ENCODE results near the gene ZBTB20.
A peak's percentile ranks its signal among the peaks of the same experiment; 100 is the strongest.

The ZBTB20 gene

GRCh38 chr3:114452256-114452655 lies 694.8 kb downstream of the ZBTB20 start:
- Histone ChIP-seq H3K4me1 (peaks cover 13% of the 10 kb centered on the region), H3K36me3 (no peaks in the 10 kb centered on the region), H3K4me3 (ENCODE audit: low read depth, low read length) (no peak overlapping the region), H3K9me3 (no peaks in the 10 kb centered on the region), H3K27me3 (no peaks in the 10 kb centered on the region)
- DNase-seq = no peak
- TF ChIP-seq CTCF (IDR thresholded peaks at IDR 0.05; ENCODE audit: low read depth, low read length) = no peak

- Histone ChIP-seq H3K4me1 (peaks cover 13% of the 10 kb centered on the region), H3K4me3 (ENCODE audit: low read depth, low read length) (peak overlapping the region; percentile 32)
- no peak for DNase-seq
These were observed 695.5 kb downstream of the ZBTB20 start for GRCh38 chr3:114451561-114452018.

GRCh38 chr3:114451051-114451451 lies 696.0 kb downstream of the ZBTB20 start:
- Histone ChIP-seq H3K36me3 (no peaks in the 10 kb centered on the region), H3K4me3 (ENCODE audit: low read depth, low read length) (no peak overlapping the region; the same call in 1 of the 2 replicates), H3K4me1 (peaks cover 13% of the 10 kb centered on the region), H3K27me3 (no peaks in the 10 kb centered on the region), H3K9me3 (no peaks in the 10 kb centered on the region)
- no peak for DNase-seq
- no peak for TF ChIP-seq CTCF (IDR thresholded peaks at IDR 0.05; ENCODE audit: low read depth, low read length)

More at GRCh38 chr3:114451561-114452018, 695.5 kb downstream of the ZBTB20 start:
- no peak for TF ChIP-seq CTCF (IDR thresholded peaks at IDR 0.05; ENCODE audit: low read depth, low read length)
- H3K27me3 ChIP-seq = no peaks in the 10 kb centered on the region
- H3K9me3 ChIP-seq = no peaks in the 10 kb centered on the region
- H3K36me3 ChIP-seq = no peaks in the 10 kb centered on the region

GRCh38 chr3:114450008-114450596 lies 697.0 kb downstream of the ZBTB20 start:
- no peak for TF ChIP-seq CTCF (IDR thresholded peaks at IDR 0.05; ENCODE audit: low read depth, low read length)
- Histone ChIP-seq H3K36me3 (no peaks in the 10 kb centered on the region), H3K4me3 (ENCODE audit: low read depth, low read length) (no peak overlapping the region), H3K4me1 (peaks cover 8% of the 10 kb centered on the region), H3K27me3 (no peaks in the 10 kb centered on the region), H3K9me3 (no peaks in the 10 kb centered on the region)
- DNase-seq = no peak

- DNase-seq = no peak
- no peak for TF ChIP-seq CTCF (IDR thresholded peaks at IDR 0.05; ENCODE audit: low read depth, low read length)
- peaks cover 8% of the 10 kb centered on the region for H3K4me1 ChIP-seq
- H3K36me3 ChIP-seq = no peaks in the 10 kb centered on the region
- no peaks in the 10 kb centered on the region for H3K27me3 ChIP-seq
- H3K4me3 ChIP-seq (ENCODE audit: low read depth, low read length) = no peak overlapping the region
- H3K9me3 ChIP-seq = no peaks in the 10 kb centered on the region
These were observed 697.6 kb downstream of the ZBTB20 start for GRCh38 chr3:114449271-114450007.

- peaks cover 3% of the 10 kb centered on the region for H3K4me1 ChIP-seq
- no peak for DNase-seq
- H3K4me3 ChIP-seq (ENCODE audit: low read depth, low read length) = no peak overlapping the region
These were observed 699.1 kb downstream of the ZBTB20 start for GRCh38 chr3:114447950-114448479.

More at GRCh38 chr3:114447950-114448479, 699.1 kb downstream of the ZBTB20 start:
- Histone ChIP-seq H3K36me3 (no peaks in the 10 kb centered on the region), H3K27me3 (no peaks in the 10 kb centered on the region), H3K9me3 (no peaks in the 10 kb centered on the region)
- TF ChIP-seq CTCF (IDR thresholded peaks at IDR 0.05; ENCODE audit: low read depth, low read length) = no peak
